ENCODE results near the gene ZNF195.
A peak's percentile ranks its signal among the peaks of the same experiment; 100 is the strongest.

ZNF195 gene

DNA sequence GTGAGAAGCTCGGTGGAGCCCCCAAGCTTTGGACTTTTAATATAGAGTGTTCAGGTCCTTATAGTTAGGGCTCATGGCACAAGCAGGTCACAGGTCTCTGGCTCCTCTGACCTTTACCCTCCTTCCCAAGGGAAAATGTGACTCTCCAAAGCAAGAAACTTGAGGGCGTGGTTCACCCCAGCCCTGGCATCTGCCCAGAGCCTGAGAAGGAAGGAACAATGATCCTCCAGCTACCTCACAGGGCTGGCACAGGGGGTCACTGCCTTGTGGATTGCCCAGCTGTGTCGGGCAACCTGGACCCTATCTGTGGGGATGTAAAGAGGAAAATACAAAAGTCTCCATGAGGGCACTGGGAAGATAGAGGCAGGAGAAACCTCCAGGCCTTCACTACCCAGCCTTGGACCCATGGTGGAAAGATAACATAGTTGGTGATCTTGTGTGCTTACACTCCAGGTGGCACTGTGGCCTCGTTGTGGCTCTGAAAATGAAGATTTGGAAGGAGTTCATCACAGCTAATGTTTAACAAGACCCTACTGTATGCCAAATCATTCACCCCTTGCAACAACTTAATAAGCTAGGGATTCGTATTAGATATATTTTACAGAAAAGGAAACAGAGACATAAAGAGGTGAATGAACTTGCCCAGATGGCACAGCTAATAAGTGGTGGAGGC lies 3.8 kb upstream of the ZNF195 start:
- TF ChIP-seq, protein P1, sequence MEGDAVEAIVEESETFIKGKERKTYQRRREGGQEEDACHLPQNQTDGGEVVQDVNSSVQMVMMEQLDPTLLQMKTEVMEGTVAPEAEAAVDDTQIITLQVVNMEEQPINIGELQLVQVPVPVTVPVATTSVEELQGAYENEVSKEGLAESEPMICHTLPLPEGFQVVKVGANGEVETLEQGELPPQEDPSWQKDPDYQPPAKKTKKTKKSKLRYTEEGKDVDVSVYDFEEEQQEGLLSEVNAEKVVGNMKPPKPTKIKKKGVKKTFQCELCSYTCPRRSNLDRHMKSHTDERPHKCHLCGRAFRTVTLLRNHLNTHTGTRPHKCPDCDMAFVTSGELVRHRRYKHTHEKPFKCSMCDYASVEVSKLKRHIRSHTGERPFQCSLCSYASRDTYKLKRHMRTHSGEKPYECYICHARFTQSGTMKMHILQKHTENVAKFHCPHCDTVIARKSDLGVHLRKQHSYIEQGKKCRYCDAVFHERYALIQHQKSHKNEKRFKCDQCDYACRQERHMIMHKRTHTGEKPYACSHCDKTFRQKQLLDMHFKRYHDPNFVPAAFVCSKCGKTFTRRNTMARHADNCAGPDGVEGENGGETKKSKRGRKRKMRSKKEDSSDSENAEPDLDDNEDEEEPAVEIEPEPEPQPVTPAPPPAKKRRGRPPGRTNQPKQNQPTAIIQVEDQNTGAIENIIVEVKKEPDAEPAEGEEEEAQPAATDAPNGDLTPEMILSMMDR (IDR thresholded peaks at IDR 0.05) = no peak
- no peak for DNase-seq (ENCODE audit: low spot score)
- Histone ChIP-seq H3K4me3 (no peak overlapping the region), H3K27ac (no peak overlapping the region)

DNA sequence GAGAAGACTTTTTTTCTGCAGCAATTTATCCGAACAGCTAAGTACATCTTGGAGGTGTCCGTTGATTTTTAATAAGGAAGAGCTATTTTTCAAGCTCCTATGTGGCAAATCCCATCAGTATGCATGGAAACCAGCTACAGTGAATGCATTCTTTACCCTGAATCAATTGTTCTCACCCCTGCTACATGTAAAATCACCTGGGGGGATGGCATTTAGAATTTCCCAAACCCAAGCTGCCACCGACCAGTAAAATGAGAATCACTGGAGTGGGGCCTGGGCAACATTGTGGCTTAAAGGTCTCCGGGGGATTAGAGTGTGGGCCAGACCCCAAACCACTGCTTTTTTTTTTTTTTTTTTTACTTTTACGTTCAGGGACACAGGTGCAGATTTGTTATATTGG lies 2.8 kb upstream of the ZNF195 start:
- H3K27ac ChIP-seq = no peak overlapping the region
- TF ChIP-seq, protein P1 (IDR thresholded peaks at IDR 0.05) = no peak
- no peak for DNase-seq (ENCODE audit: low spot score)
- no peak overlapping the region for H3K4me3 ChIP-seq

DNA sequence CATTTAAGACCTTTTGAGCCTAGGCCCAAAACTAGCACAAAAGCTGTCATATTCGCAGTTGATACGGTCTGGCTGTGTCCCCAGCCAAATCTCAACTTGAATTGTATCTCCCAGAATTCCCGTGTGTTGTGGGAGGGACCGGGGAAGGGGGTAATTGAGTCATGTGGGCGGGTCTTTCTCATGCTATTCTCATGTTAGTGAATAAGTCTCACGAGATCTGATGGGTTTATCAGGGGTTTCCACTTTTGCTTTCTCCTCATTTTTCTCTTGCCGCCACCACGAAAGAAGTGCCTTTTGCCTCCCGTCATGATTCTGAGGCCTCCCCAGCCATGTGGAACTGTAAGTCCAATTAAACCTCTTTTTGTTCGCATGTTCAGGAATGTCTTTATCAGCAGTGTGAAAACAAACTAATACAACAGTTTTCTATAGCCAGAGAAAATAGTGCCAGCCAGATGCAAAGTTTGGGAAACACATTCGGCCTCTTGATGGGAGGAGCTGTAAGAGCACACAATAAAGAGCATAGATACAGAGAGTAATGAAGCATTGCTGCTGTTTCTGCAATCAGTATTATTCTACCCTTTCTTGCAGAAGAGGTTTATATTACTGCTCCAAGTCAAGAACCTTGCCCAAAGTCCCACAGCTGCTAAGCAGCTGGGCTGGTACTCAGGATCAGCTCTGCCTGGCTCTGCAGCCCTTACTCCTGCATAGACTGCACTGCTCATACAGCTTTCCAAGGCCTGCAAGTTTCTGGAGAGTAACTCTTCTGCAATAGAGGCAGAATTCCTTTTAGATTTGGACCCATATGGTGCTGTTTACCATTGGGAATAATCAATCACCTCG lies 2.0 kb upstream of the ZNF195 start:
- TF ChIP-seq, protein P1 (IDR thresholded peaks at IDR 0.05) = no peak
- no peak overlapping the region for H3K27ac ChIP-seq
- no peak for DNase-seq (ENCODE audit: low spot score)
- peak overlapping the region; percentile 22 for H3K4me3 ChIP-seq

DNA sequence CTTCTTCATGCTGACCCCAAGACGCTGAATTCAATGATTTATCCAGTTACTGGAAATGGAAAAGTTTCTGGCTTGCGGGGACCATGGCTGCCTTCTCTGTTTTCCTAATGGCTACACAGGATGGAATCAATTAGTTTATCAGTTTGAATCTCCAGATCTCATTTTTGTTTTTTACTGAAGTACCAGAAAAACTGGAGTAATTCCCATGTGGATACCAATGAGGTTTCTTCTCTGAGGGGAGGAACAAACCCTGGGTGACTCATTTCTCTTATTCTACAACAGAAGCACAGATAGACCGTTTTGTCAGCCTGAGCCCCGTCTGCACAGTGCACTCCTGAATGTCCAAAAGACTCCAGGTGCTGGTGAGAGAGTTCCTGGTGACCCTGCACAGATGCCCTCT lies 3.4 kb downstream of the ZNF195 start:
- TF ChIP-seq, protein P1 (IDR thresholded peaks at IDR 0.05) = no peak
- no peak overlapping the region for H3K27ac ChIP-seq

DNA sequence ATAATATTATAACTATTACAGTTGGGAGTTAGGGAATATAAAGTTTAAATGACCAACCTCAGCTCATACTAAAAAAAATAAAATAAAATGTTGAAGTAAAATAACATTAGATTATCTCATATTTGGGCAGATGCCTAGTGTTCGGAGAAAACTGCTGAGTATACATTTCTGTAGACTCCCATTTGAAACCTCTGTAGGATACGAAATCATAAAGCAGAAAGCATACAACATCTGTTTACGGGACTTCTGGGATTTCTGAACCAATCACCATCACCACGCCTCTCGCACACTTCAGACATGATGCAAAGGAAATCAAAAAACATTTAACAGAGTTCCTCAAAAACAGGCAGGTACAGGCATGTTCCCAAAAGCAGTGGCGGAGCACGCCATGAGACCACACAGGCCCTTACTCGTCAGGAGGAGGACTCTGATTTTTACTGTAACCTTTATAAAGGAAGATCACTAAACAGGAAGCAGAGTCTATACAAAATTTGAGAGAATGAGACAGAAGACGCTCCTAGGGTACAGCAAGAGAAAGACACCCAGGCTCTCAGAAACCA lies 8.6 kb downstream of the ZNF195 start:
- no peak overlapping the region for H3K4me3 ChIP-seq
- H3K27ac ChIP-seq = no peak overlapping the region
- no peak for DNase-seq (ENCODE audit: low spot score)
- TF ChIP-seq, protein P1 (IDR thresholded peaks at IDR 0.05) = no peak

More for the DNA sequence above, 3.4 kb downstream of the ZNF195 start:
- H3K4me3 ChIP-seq = no peak overlapping the region
- DNase-seq (ENCODE audit: low spot score) = no peak

DNA sequence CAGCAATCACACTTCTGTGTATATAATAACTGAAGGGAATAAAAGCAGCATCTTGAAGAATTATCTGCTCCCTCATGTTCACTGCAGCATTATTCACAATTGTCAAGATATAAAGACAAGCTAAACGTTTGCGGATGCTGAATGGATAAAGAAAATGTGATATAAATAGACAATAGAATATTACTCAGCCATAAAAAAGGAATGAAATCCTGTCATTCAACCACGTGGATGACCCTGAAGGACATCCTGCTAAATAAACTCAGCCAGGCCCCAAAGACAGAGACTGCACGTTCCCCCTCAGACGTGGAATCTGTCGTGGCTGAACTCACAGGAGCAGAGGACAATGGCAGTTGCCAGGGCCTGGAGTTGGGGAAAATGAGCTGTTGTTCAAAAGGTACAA lies 9.6 kb downstream of the ZNF195 start:
- no peak for DNase-seq (ENCODE audit: low spot score)
- TF ChIP-seq, protein P1 (IDR thresholded peaks at IDR 0.05) = no peak
- Histone ChIP-seq H3K27ac (no peak overlapping the region), H3K4me3 (no peak overlapping the region)
